Psoas muscle (tissue), 8 donors: ENCODE measurements around the gene CEP85L. TPM values are rescaled to one million over a fixed set of nuclear protein-coding genes. Genes with fewer than 3 reads are reported as not detected.

Experiments used
- ATAC-seq, 4 donors: fragments of 200-7000 bp; cut with Tn5 transposase; one replicate each; pipeline ENCODE4 v1.9.1; 2020; ENCODE audit warnings: moderate library complexity in 3 of 4, mild to moderate bottlenecking in 2 of 4
- DNase-seq, 2 donors: peaks; one replicate each; pipeline ENCODE4 v3.0.0-alpha.2; 2020
- H3K27ac ChIP-seq: fragments of 200-600 bp; one replicate; pipeline ENCODE4 v1.8.0; 2022
- H3K27me3 ChIP-seq, 3 donors: fragments of 200-600 bp in 1 of 3; one replicate each; pipeline versions ENCODE4 v1.6.1 to v1.8.0; 2013 to 2022; ENCODE audit warnings: low read length in 2 of 3, mild to moderate bottlenecking in 2 of 3, moderate library complexity in 1 of 3; ENCODE audit not compliant: insufficient read depth in 3 of 3
- H3K36me3 ChIP-seq, 2 donors: fragments of 200-600 bp in 1 of 2; one replicate each; pipeline versions ENCODE4 v1.6.1 to v1.8.0; 2013 to 2022; ENCODE audit warnings: low read depth in 1 of 2, mild to moderate bottlenecking in 1 of 2, moderate library complexity in 1 of 2; ENCODE audit not compliant: insufficient read depth in 1 of 2
- H3K4me1 ChIP-seq: fragments of 200-600 bp; one replicate; pipeline ENCODE4 v1.8.0; 2022
- H3K4me3 ChIP-seq: fragments of 200-600 bp; one replicate; pipeline ENCODE4 v1.8.0; 2022; ENCODE audit warnings: mild to moderate bottlenecking
- H3K9me3 ChIP-seq: fragments of 200-600 bp; one replicate; pipeline ENCODE4 v1.8.0; 2022
- WGBS, 3 donors: extraction: QIAGEN DNeasy Blood & Tissue Kit; methylation state at CpG; one replicate each; pipeline versions ENCODE4 v1.1.6 to v1.1.7; 2013; 5-methylcytosine and 5-hydroxymethylcytosine counted together
- intact Hi-C, 2 donors: fragments of 100-400 bp; cut with DNase I; formaldehyde crosslinking; loops; one replicate each; pipeline versions ENCODE4 v1.11.0 to v1.14.2; 2022
- polyA plus RNA-seq, 3 donors: library from polyadenylated mRNA; stranded (reverse); fragments of 200-250 nt; gene quantifications; one replicate each; pipeline ENCODE4 v1.2.3, GENCODE V29; 2013
- total RNA-seq, 4 donors: library from RNA; stranded (reverse); fragmentation: NEBNext Ultra II Directional in 2 of 4; extraction: Animal tissue kit (Norgen Biotek cat#: 25700) in 2 of 4; gene quantifications; one replicate each; pipeline versions ENCODE4 v1.2.1 to v1.2.4, GENCODE V29; 2021 to 2023
- TF ChIP-seq, protein P1 (sequence below): fragments of 200-600 bp; IDR thresholded peaks from one replicate; pipeline ENCODE4 v1.8.0; 2022; ENCODE audit warnings: antibody characterized with exemption
- donor health status: healthy with polysubstance abuse.
- donor health status: DM: no; HTN: no; CAD: no; lungs with moderate emphysema.
- donor health status: Bipolar disorder and iron deficiency.
- donor health status: healthy.
- donor health status: DM: yes; HTN: yes; CAD: no.
- donor health status: DM: no; HTN: no; CAD: no.
- donor health status: DM: no; HTN: no; CAD: no.
- donor health status: DM: yes; HTN: yes; CAD: no.

The CEP85L gene
- total and polyA plus RNA-seq, 7 donors, result 2.3 to 25.1 (median 18.9) TPM

DNA sequence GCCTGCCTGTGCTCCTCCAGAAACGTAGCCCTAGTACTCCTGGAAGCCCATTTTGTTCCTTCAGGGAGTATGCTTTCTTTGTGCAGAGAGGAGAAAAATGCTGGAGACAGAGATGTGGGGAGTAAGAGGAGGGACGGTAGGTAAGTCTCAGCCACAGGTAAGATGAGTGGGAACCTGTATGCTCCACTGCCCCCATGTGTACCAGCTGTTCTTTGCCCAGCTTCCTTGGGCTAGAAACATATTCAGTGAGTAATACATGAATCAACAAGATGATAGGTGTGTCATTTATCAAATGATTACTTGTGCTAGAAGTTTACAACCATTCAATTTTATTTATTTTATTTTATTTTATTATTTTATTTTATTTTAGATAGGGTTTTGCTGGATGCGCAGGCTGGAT, 13.6 kb upstream of the CEP85L start:
- peak in 2 of 4 donors; percentile 3 to 29 for ATAC-seq
- Histone ChIP-seq H3K27ac (peak overlapping the region; percentile 78), H3K4me1 (peaks cover 41% of the 10 kb centered on the region), H3K9me3 (no peaks in the 10 kb centered on the region), H3K4me3 (peak overlapping the region; percentile 54), H3K36me3 (no peaks in the 10 kb centered on the region), H3K27me3 (no peaks in the 10 kb centered on the region)
- intact Hi-C loops, result loop anchor here in 1 of 2 donors (5.0 kb wide), 2 partner anchors 42 to 82 kb away; no protein-coding TSS in a partner anchor
- no peak for DNase-seq
- WGBS, 3 donors, result 43 to 58% (median 53%) methylated on average over 3 of the region's 3 CpGs
- TF ChIP-seq, protein P1, sequence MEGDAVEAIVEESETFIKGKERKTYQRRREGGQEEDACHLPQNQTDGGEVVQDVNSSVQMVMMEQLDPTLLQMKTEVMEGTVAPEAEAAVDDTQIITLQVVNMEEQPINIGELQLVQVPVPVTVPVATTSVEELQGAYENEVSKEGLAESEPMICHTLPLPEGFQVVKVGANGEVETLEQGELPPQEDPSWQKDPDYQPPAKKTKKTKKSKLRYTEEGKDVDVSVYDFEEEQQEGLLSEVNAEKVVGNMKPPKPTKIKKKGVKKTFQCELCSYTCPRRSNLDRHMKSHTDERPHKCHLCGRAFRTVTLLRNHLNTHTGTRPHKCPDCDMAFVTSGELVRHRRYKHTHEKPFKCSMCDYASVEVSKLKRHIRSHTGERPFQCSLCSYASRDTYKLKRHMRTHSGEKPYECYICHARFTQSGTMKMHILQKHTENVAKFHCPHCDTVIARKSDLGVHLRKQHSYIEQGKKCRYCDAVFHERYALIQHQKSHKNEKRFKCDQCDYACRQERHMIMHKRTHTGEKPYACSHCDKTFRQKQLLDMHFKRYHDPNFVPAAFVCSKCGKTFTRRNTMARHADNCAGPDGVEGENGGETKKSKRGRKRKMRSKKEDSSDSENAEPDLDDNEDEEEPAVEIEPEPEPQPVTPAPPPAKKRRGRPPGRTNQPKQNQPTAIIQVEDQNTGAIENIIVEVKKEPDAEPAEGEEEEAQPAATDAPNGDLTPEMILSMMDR, result no peak

DNA sequence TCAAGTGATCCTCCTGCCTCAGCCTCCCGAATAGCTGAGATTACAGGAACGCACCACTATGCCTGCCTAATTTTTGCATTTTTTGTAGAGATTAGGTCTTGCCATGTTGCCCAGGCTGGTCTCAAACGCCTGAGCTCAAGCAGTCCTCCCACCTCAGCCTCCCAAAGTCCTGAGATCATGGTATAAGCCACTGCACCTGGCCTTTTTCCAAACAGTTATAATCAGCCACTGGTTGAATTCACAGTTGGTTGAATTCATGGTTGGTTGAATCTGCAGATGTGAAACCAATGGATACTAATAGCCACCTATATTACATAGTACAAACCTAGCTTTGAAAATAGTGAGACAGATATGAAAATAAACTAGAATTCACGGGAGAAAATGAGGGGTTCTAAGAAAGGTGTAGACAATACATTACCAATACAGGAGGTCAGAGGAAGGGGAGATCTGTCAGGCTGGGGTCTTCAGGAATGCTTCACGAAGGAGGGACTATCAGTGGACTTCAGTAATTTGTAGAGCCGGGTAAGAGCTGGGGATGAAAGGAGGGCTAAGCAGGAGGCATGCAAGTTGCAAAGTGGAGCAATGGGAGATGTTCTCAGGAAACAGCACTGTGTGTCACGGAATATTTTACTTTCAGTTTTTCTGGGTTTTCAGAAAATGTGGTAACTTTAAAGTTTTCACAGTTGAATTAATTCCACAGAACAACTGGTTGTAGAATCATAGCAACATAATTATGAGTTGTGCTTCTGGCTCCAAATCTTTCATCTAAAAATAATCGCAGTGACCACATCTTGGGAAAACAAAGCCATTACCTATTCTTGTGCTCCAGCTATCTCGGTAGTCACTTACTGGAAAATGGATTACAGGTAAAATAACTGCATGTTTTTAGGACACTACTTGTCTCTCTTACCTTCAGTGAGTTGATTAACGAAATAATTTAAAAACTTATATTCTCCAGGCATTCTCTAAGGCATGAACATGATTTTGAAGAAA, 12.9 kb upstream of the CEP85L start:
- Histone ChIP-seq H3K4me1 (peaks cover 39% of the 10 kb centered on the region), H3K36me3 (no peaks in the 10 kb centered on the region), H3K4me3 (peak overlapping the region; percentile 54), H3K27ac (peak overlapping the region; percentile 78), H3K27me3 (no peaks in the 10 kb centered on the region), H3K9me3 (no peaks in the 10 kb centered on the region)
- WGBS, 3 donors, result 38 to 55% (median 41%) methylated on average over 10 of the region's 10 CpGs
- intact Hi-C loops, result loop anchor here in 1 of 2 donors (5.0 kb wide), 1 partner anchor 43 kb away; no protein-coding TSS in a partner anchor
- TF ChIP-seq, protein P1, result no peak
- DNase-seq, result no peak
- ATAC-seq, result peak in 2 of 4 donors; percentile 44 to 52

DNA sequence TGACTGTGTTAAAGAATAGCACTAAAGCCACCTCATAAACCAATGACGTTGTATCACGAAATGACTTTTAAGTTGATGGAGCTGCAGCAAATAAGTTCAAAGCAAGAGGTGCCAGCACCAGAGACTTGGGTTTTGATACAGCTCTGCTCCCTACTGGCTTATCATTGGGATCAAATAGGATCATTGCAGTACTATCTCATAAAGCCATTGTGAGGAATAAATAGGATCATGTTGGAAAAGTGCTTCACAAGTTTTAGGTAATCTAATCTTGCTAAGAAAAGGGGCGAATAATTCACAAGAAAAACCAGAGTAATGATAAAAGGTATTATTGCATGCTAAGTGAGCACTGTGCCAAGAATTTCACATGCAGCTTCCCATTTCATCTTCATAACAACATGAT, 10.4 kb upstream of the CEP85L start:
- H3K4me3 ChIP-seq, result no peak overlapping the region
- ATAC-seq, result no peak
- H3K27me3 ChIP-seq, result no peaks in the 10 kb centered on the region
- intact Hi-C loops, result loop anchor here in 1 of 2 donors (5.0 kb wide), 1 partner anchor 45 kb away; no protein-coding TSS in a partner anchor
- DNase-seq, result no peak
- H3K27ac ChIP-seq, result peak overlapping the region; percentile 8
- H3K4me1 ChIP-seq, result peaks cover 35% of the 10 kb centered on the region
- no peaks in the 10 kb centered on the region for H3K9me3 ChIP-seq
- 59 to 75% (median 69%) methylated on average over 3 of the region's 3 CpGs for WGBS, 3 donors
- TF ChIP-seq, protein P1, result no peak
- no peaks in the 10 kb centered on the region for H3K36me3 ChIP-seq

DNA sequence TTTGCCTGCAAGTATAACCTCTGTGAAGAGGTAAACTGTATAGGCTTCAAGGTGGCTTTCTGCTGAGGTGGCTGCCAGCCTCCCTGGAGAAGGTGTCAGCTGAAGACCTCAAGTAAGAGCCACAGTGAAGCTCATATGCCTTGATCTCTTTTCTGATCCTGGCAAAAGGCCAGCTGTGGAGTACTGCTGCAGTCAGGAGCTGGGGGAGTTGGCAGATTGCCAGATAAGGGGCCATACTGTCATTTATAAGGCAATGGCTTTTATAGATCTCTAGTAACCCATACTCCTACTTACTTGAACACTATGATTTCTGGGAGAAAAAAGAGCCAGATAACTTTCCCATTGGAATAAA, 8.8 kb upstream of the CEP85L start:
- Histone ChIP-seq H3K27ac (peak overlapping the region; percentile 59), H3K36me3 (no peaks in the 10 kb centered on the region), H3K4me3 (no peak overlapping the region), H3K9me3 (no peaks in the 10 kb centered on the region), H3K4me1 (peaks cover 28% of the 10 kb centered on the region), H3K27me3 (no peaks in the 10 kb centered on the region)
- DNase-seq (no peak), ATAC-seq (peak; percentile 13 to 67 (median 50))
- intact Hi-C loops, result loop anchor here in 1 of 2 donors (5.0 kb wide), 1 partner anchor 47 kb away; no protein-coding TSS in a partner anchor
- TF ChIP-seq, protein P1, result no peak
